NCI-H526 (cell line): ENCODE data around the gene PTPRN2.
"Not testable (repeated sequence)": the region's sequence is repeated elsewhere in the genome, so short reads cannot be mapped to it uniquely, and the experiment has no call there.

ENCODE experiments used
- DNase-seq, 2 experiments: peaks; one replicate each; lab custom pipeline; 2025; lab: John Stamatoyannopoulos, UW

Gene PTPRN2

GRCh38 chr7:158264881-158265742, 322.5 kb downstream of the PTPRN2 start:
- DNase-seq, result no peak

- DNase-seq, result no peak
These were observed 323.5 kb downstream of the PTPRN2 start for GRCh38 chr7:158263964-158264748.

GRCh38 chr7:158263110-158263963, 324.3 kb downstream of the PTPRN2 start:
- no peak for DNase-seq

- no peak for DNase-seq
These were observed 325.1 kb downstream of the PTPRN2 start for GRCh38 chr7:158262284-158263109.

GRCh38 chr7:158261362-158262235, 326.0 kb downstream of the PTPRN2 start:
- DNase-seq, result no peak

GRCh38 chr7:158260567-158261361, 326.9 kb downstream of the PTPRN2 start:
- no peak for DNase-seq

- no peak for DNase-seq
These were observed 327.8 kb downstream of the PTPRN2 start for GRCh38 chr7:158259671-158260418.

GRCh38 chr7:158259141-158259540, 328.5 kb downstream of the PTPRN2 start:
- no peak for DNase-seq

GRCh38 chr7:158258411-158259130, 329.1 kb downstream of the PTPRN2 start:
- DNase-seq, result no peak

GRCh38 chr7:158257516-158258410, 329.9 kb downstream of the PTPRN2 start:
- DNase-seq, result no peak

- DNase-seq, result no peak
These were observed 330.6 kb downstream of the PTPRN2 start for GRCh38 chr7:158257001-158257400.

- no peak for DNase-seq
These were observed 331.4 kb downstream of the PTPRN2 start for GRCh38 chr7:158256091-158256816.

- DNase-seq, result no peak
These were observed 332.1 kb downstream of the PTPRN2 start for GRCh38 chr7:158255558-158255957.

- no peak for DNase-seq
These were observed 332.5 kb downstream of the PTPRN2 start for GRCh38 chr7:158255156-158255555.

- not testable (repeated sequence) for DNase-seq
These were observed 334.0 kb downstream of the PTPRN2 start for GRCh38 chr7:158253670-158254045.
